EL (cell line): ENCODE measurements around the gene NRAP.
"Not testable (repeated sequence)": the region's sequence is repeated elsewhere in the genome, so short reads cannot be mapped to it uniquely, and the experiment has no call there.

Source experiments
- DNase-seq: peaks from one replicate; pipeline ENCODE4 v3.0.0-alpha.2; 2016

NRAP gene

GRCh38 chr10:113681533-113682470, 18.0 kb upstream of the NRAP start:
- DNase-seq: no peak

- peak; percentile 88 for DNase-seq
These were observed 16.6 kb upstream of the NRAP start for GRCh38 chr10:113680190-113681111.

GRCh38 chr10:113679463-113680189, 15.8 kb upstream of the NRAP start, which contains the start of gene CASP7:
Gene CASP7, plus strand, starts transcription at chr10:113679912. Its CDS starts 17,582 bp downstream, at chr10:113697494.
- peak; percentile 90 for DNase-seq

- DNase-seq: peak; percentile 65
These were observed 2.9 kb upstream of the NRAP start for GRCh38 chr10:113666682-113667252.

- peak; percentile 94 for DNase-seq
These were observed 2.0 kb upstream of the NRAP start for GRCh38 chr10:113665806-113666354.

GRCh38 chr10:113665352-113665751, 1.5 kb upstream of the NRAP start:
- DNase-seq: no peak

GRCh38 chr10:113663142-113663541, 699 bp downstream of the NRAP start:
- peak; percentile 48 for DNase-seq

- DNase-seq: no peak
These were observed 2.5 kb downstream of the NRAP start for GRCh38 chr10:113661332-113661731.

- no peak for DNase-seq
These were observed 6.3 kb downstream of the NRAP start for GRCh38 chr10:113657544-113657943.

- DNase-seq: no peak
These were observed 6.9 kb downstream of the NRAP start for GRCh38 chr10:113656896-113657295.

GRCh38 chr10:113652456-113652855, 11.4 kb downstream of the NRAP start:
- not testable (repeated sequence) for DNase-seq

- DNase-seq: no peak
These were observed 11.9 kb downstream of the NRAP start for GRCh38 chr10:113651898-113652297.

GRCh38 chr10:113651021-113651420, 12.8 kb downstream of the NRAP start:
- no peak for DNase-seq

- no peak for DNase-seq
These were observed 13.7 kb downstream of the NRAP start for GRCh38 chr10:113650172-113650571.

- DNase-seq: peak; percentile 21
These were observed 15.4 kb downstream of the NRAP start for GRCh38 chr10:113648478-113648877.

- no peak for DNase-seq
These were observed 16.0 kb downstream of the NRAP start for GRCh38 chr10:113647812-113648211.

- no peak for DNase-seq
These were observed 17.3 kb downstream of the NRAP start for GRCh38 chr10:113646336-113647201.

GRCh38 chr10:113644185-113645120, 19.4 kb downstream of the NRAP start:
- peak; percentile 56 for DNase-seq

- no peak for DNase-seq
These were observed 20.7 kb downstream of the NRAP start for GRCh38 chr10:113643183-113643582.

- DNase-seq: no peak
These were observed 22.1 kb downstream of the NRAP start for GRCh38 chr10:113641702-113642101.
